Measurements from ENCODE around the gene BIRC5.
"Not testable (repeated sequence)": the region's sequence is repeated elsewhere in the genome, so short reads cannot be mapped to it uniquely, and the experiment has no call there.

BIRC5 gene

GRCh38 chr17:78214016-78214705, at the start of gene BIRC5:
Gene BIRC5, plus strand, starts transcription at chr17:78214253. Its CDS starts 64 bp downstream, at chr17:78214317.
- DNase-seq (ENCODE audit: low read depth) = peak; percentile 93

- DNase-seq (ENCODE audit: low read depth) = no peak
Observed at GRCh38 chr17:78164748-78165607, 49.1 kb upstream of the BIRC5 start.

- DNase-seq (ENCODE audit: low read depth) = no peak
Observed at GRCh38 chr17:78166416-78166815, 47.6 kb upstream of the BIRC5 start.

GRCh38 chr17:78168242-78168902, 45.7 kb upstream of the BIRC5 start, which contains the start of gene SYNGR2:
Gene SYNGR2, plus strand, starts transcription at chr17:78168581. Its CDS starts 36 bp downstream, at chr17:78168617.
- peak; percentile 86 for DNase-seq (ENCODE audit: low read depth)

- DNase-seq (ENCODE audit: low read depth) = peak; percentile 34
Observed at GRCh38 chr17:78168903-78169793, 44.9 kb upstream of the BIRC5 start.

GRCh38 chr17:78170692-78171590, 43.1 kb upstream of the BIRC5 start:
- no peak for DNase-seq (ENCODE audit: low read depth)

- not testable (repeated sequence) for DNase-seq (ENCODE audit: low read depth)
Observed at GRCh38 chr17:78171591-78172248, 42.3 kb upstream of the BIRC5 start.

- DNase-seq (ENCODE audit: low read depth) = no peak
Observed at GRCh38 chr17:78172249-78173051, 41.6 kb upstream of the BIRC5 start.

GRCh38 chr17:78173097-78173715, 40.8 kb upstream of the BIRC5 start:
- no peak for DNase-seq (ENCODE audit: low read depth)

- DNase-seq (ENCODE audit: low read depth) = no peak
Observed at GRCh38 chr17:78174346-78174869, 39.6 kb upstream of the BIRC5 start.

- DNase-seq (ENCODE audit: low read depth) = no peak
Observed at GRCh38 chr17:78174870-78175642, 39.0 kb upstream of the BIRC5 start.

- DNase-seq (ENCODE audit: low read depth) = no peak
Observed at GRCh38 chr17:78175643-78175981, 38.4 kb upstream of the BIRC5 start.

GRCh38 chr17:78176548-78177025, 37.5 kb upstream of the BIRC5 start:
- peak; percentile 70 for DNase-seq (ENCODE audit: low read depth)

GRCh38 chr17:78179372-78179771, 34.7 kb upstream of the BIRC5 start:
- DNase-seq (ENCODE audit: low read depth) = no peak

GRCh38 chr17:78180083-78180482, 34.0 kb upstream of the BIRC5 start:
- DNase-seq (ENCODE audit: low read depth) = no peak

GRCh38 chr17:78180508-78180907, 33.5 kb upstream of the BIRC5 start:
- no peak for DNase-seq (ENCODE audit: low read depth)

- no peak for DNase-seq (ENCODE audit: low read depth)
Observed at GRCh38 chr17:78182504-78182903, 31.5 kb upstream of the BIRC5 start.

GRCh38 chr17:78183916-78184315, 30.1 kb upstream of the BIRC5 start:
- no peak for DNase-seq (ENCODE audit: low read depth)

Measured in activated T-cell treated with anti-CD3 and anti-CD28 coated beads for 1 hour (primary cell).